HEK293T (cell line): ENCODE data around the gene INO80E.
A peak's percentile ranks its signal among the peaks of the same experiment; 100 is the strongest.

Experiments
- CTCF ChIA-PET: fragments of 350-600 bp; formaldehyde crosslinking; extraction: SDS; loops from one replicate; lab custom pipeline; 2021; ENCODE audit warnings: antibody characterized with exemption, inconsistent platforms; lab: Yijun Ruan, JAX
- POLR2A ChIA-PET: fragments of 350-600 bp; formaldehyde crosslinking; extraction: SDS; loops from one replicate; lab custom pipeline; 2020; ENCODE audit warnings: antibody characterized with exemption, inconsistent platforms; lab: Yijun Ruan, JAX
- DNase-seq: peaks from one replicate; pipeline ENCODE4 v3.0.0; 2012; ENCODE audit warnings: mixed read lengths; ENCODE audit errors: extremely low spot score
- ARNT ChIP-seq: fragments of 450-650 bp; IDR thresholded peaks from 2 replicates; pipeline ENCODE4 v1.6.1; 2017; ENCODE audit warnings: mild to moderate bottlenecking
- CTBP1 ChIP-seq: fragments of 450-650 bp; IDR thresholded peaks from 2 replicates; pipeline ENCODE4 v1.6.1; 2016; ENCODE audit warnings: borderline replicate concordance
- ELF4 ChIP-seq: fragments of 450-650 bp; IDR thresholded peaks from 2 replicates; pipeline ENCODE4 v1.6.1; 2017; ENCODE audit warnings: antibody characterized with exemption
- FOXA1 ChIP-seq: fragments of 450-650 bp; IDR thresholded peaks from 2 replicates; pipeline ENCODE4 v1.6.1; 2016; ENCODE audit warnings: mild to moderate bottlenecking
- FOXK2 ChIP-seq: fragments of 450-650 bp; IDR thresholded peaks from 2 replicates; pipeline ENCODE4 v1.6.1; 2016; ENCODE audit warnings: mild to moderate bottlenecking
- FOXM1 ChIP-seq: fragments of 450-650 bp; IDR thresholded peaks from 2 replicates; pipeline ENCODE4 v1.6.1; 2017; ENCODE audit warnings: mild to moderate bottlenecking, borderline replicate concordance
- HDGF ChIP-seq: fragments of 450-650 bp; IDR thresholded peaks from 2 replicates; pipeline ENCODE4 v1.6.1; 2017; ENCODE audit warnings: antibody characterized with exemption, borderline replicate concordance
- L3MBTL2 ChIP-seq: fragments of 450-650 bp; conservative IDR thresholded peaks from 2 replicates; pipeline ENCODE4 v1.6.1; 2016; ENCODE audit warnings: mild to moderate bottlenecking
- LEF1 ChIP-seq: fragments of 450-650 bp; IDR thresholded peaks from 2 replicates; pipeline ENCODE4 v1.6.1; 2017; ENCODE audit warnings: mild to moderate bottlenecking, borderline replicate concordance
- NFRKB ChIP-seq: fragments of 450-650 bp; IDR thresholded peaks from 2 replicates; pipeline ENCODE4 v1.6.1; 2016; ENCODE audit warnings: mild to moderate bottlenecking, moderate library complexity
- SP1 ChIP-seq: fragments of 450-650 bp; IDR thresholded peaks from 2 replicates; pipeline ENCODE4 v1.6.1; 2017
- SUZ12 ChIP-seq: fragments of 450-650 bp; IDR thresholded peaks from 2 replicates; pipeline ENCODE4 v1.6.1; 2016; ENCODE audit warnings: mild to moderate bottlenecking
- TARDBP ChIP-seq: fragments of 450-650 bp; IDR thresholded peaks from 2 replicates; pipeline ENCODE4 v1.6.1; 2016
- ZNF384 ChIP-seq: fragments of 450-650 bp; IDR thresholded peaks from 2 replicates; pipeline ENCODE4 v1.6.1; 2016
- TF ChIP-seq, protein P1 (sequence below): fragments of 450-650 bp; IDR thresholded peaks from 2 replicates; pipeline ENCODE4 v1.6.1; 2016

The INO80E gene

DNA sequence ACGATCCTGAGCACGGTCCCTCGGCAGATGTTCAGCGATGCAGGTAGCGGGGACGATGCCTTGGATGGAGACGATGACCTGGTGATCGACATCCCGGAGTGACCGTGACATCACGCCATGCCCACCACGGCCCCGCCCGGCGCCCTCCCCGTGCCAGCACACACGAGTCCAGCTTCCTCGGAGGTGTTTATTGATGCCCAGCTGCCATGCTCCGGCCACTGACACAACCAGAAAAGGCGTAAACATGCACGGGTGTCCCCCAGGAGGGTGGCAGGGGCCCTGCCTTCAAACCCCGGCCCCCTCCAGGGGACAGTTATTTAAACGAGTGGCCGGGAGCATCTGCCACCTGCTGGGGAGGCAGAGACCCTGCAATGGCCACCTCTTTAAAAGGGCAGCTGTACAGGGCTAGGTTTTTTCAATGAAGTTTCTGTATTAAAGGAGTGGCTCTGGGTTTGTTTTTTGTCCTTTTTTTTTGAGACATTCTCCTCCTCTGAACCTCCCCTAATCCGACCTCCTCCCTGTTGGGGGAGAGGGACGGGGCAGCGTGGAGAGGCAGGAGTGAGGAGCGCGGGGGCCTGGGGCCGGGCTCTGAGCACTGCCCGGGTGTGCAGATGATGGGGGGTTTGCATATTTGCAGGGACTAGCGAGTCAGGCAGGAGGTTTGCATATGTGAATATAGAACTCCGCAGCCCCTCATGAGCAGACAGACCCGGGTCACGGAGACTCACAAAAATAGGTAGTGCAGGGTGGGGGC lies 9.5 kb downstream of the INO80E start:
- ChIA-PET CTCF (interaction anchor here (0.5 to 0.6 kb wide), 3 partner anchors 14 to 171 kb away, joined by 3 to 4 read pairs (median 4); no protein-coding TSS in a partner anchor), POLR2A (interaction anchor here (1.3 to 3.5 kb wide), 4 partner anchors 11 to 198 kb away, joined by 3 to 18 read pairs (median 6); partner anchors contain the start of genes HIRIP3 and KCTD13)
- TF ChIP-seq L3MBTL2 (no peak), HDGF (0 out of 2 replicates have a peak, but pooled peaks have one; percentile 82)
- peak; percentile 79 for DNase-seq

DNA sequence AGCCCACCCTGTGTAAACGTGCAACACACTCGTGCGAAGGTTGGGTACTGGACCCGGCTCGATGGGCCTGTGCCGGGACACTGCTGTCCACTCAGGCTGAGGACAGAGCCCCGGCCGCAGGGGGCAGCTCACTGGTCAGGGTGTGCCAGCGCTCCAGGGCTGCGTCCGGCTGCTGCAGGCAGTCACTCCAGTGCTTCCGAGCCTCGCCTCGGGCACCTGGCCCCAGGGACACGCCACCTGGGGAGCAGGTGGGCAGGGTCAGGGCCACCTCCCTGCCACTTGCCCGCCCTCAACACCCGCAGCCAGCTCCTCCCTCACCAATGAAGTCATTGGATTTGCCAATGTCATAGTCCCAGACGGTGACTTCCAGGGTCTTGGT lies 10.0 kb downstream of the INO80E start:
- TF ChIP-seq FOXM1 (no peak), CTBP1 (no peak), FOXA1 (no peak), HDGF (no peak), SP1 (no peak), ZNF384 (no peak), NFRKB (no peak), ARNT (no peak), TARDBP (no peak)
- TF ChIP-seq, protein P1, sequence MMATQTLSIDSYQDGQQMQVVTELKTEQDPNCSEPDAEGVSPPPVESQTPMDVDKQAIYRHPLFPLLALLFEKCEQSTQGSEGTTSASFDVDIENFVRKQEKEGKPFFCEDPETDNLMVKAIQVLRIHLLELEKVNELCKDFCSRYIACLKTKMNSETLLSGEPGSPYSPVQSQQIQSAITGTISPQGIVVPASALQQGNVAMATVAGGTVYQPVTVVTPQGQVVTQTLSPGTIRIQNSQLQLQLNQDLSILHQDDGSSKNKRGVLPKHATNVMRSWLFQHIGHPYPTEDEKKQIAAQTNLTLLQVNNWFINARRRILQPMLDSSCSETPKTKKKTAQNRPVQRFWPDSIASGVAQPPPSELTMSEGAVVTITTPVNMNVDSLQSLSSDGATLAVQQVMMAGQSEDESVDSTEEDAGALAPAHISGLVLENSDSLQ: no peak
- CTCF ChIA-PET: interaction anchor here (0.5 to 0.6 kb wide), 3 partner anchors 14 to 172 kb away, joined by 3 to 4 read pairs (median 4); no protein-coding TSS in a partner anchor
- POLR2A ChIA-PET: interaction anchor here (1.3 to 3.5 kb wide), 3 partner anchors 12 to 80 kb away, joined by 3 to 18 read pairs (median 9); partner anchors contain the start of genes HIRIP3 and KCTD13
- no peak for DNase-seq

DNA sequence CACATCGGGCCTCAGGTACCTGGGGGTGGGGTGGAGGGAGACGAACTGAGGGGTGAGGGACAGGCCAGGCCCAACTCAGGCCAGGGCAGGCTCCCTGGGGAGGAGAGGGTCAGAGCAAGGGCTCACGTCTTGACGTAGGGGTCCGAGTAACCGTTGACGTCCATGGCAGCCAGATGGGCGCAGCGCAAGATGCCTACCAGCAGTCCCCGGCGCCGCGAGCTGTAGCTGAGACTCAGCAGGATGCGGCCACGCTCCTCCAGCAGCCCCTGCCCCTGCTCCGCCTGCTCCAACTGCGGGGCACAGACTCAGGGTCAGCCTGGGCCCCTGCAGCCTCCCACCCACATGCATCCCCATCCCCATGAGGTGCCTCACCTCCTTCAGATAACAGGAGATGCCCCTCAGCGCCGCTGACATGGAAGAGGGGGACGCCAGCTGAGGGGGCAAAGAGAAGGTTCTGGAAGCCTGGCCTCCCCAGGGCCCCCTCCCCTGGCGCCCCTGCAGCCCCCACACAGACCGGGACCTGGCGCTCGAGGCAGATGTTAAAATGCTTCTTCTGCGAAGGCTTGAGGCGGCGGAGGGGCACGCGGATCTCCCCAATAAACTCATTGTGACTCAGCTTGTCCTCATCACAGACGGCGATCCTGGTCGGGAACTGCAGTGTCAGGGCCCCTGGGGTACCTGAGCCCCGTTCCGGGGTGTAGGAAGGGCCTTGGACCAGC lies 10.8 kb downstream of the INO80E start:
- ChIA-PET CTCF (interaction anchor here (1.0 kb wide), 1 partner anchor 158 kb away, joined by 4 read pairs; no protein-coding TSS in a partner anchor), POLR2A (interaction anchor here (1.3 to 1.6 kb wide), 2 partner anchors 14 to 21 kb away, joined by 3 to 4 read pairs; no protein-coding TSS in a partner anchor)
- no peak for DNase-seq
- no peak for TF ChIP-seq SP1
- no peak for TF ChIP-seq HDGF
- TF ChIP-seq ELF4: no peak
- no peak for TF ChIP-seq ARNT
- no peak for TF ChIP-seq SUZ12
- no peak for TF ChIP-seq FOXK2
- no peak for TF ChIP-seq L3MBTL2
- TF ChIP-seq, protein P1: no peak

DNA sequence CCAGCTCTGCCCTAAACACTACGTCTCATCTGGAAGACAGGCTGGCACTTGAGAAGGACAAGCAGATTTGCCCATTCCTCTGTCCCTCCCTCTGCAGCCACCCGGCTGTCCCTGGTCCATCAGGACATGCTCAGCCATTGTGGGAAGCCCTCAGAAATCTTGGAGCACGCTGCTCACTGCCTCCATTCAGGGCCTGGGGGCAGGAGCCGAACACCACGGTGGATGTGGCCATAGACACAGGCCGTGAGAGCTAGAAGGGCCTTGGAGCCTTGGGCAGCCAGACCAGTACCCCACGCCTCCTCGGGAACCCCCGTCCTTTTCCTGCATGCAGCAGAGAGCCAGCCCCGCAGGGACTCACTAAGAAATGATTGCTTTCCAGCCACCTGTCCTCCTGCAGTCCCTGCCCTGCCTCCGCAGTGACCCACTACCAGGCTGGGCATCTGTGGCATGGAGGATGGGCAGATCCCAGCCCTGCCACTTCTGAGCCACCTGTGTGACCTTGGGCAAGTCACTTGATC lies 11.4 kb downstream of the INO80E start:
- DNase-seq: no peak
- TF ChIP-seq, protein P1: no peak
- no peak for TF ChIP-seq ELF4
- TF ChIP-seq SUZ12: no peak
- no peak for TF ChIP-seq LEF1
- no peak for TF ChIP-seq FOXA1
- no peak for TF ChIP-seq HDGF
- TF ChIP-seq L3MBTL2: no peak
- TF ChIP-seq TARDBP: no peak
- TF ChIP-seq ZNF384: no peak
- no peak for TF ChIP-seq FOXM1
- POLR2A ChIA-PET: interaction anchor here (1.0 to 1.6 kb wide), 3 partner anchors 12 to 192 kb away, joined by 3 to 4 read pairs (median 3); partner anchors contain the start of genes HIRIP3, INO80E and PAGR1
- CTCF ChIA-PET: interaction anchor here (1.0 kb wide), 1 partner anchor 159 kb away, joined by 4 read pairs; no protein-coding TSS in a partner anchor

GRCh38 chr16:30009085-30009862 lies 13.2 kb downstream of the INO80E start:
- POLR2A ChIA-PET: interaction anchor here (0.8 to 1.4 kb wide), 3 partner anchors 9 to 14 kb away, joined by 3 to 4 read pairs (median 4); partner anchors contain the start of genes HIRIP3 and INO80E
- CTCF ChIA-PET: no interaction called here
- TF ChIP-seq FOXK2: no peak
- DNase-seq: no peak
